Measurements from ENCODE around the gene SLC25A33.

DNA sequence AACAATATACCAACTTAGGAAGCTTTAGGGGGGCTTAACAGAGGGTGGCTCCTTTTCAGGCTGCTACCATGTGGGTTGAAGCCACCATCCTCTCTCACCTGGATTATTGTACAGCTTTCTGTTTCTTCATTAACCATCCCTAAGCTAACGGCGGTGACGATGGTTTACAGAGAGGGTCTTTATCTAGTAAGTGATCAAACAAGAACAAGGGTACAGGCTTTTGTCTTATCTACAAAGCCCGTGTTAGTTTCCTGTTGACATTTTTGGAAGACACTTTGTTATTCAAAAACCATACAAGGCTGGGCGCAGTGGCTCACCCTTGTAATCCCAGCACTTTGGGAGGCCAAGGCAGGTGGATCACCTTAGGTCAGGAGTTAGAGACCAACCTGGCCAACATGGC is 20.4 kb downstream of the SLC25A33 start:
- TF ChIP-seq, protein P1, sequence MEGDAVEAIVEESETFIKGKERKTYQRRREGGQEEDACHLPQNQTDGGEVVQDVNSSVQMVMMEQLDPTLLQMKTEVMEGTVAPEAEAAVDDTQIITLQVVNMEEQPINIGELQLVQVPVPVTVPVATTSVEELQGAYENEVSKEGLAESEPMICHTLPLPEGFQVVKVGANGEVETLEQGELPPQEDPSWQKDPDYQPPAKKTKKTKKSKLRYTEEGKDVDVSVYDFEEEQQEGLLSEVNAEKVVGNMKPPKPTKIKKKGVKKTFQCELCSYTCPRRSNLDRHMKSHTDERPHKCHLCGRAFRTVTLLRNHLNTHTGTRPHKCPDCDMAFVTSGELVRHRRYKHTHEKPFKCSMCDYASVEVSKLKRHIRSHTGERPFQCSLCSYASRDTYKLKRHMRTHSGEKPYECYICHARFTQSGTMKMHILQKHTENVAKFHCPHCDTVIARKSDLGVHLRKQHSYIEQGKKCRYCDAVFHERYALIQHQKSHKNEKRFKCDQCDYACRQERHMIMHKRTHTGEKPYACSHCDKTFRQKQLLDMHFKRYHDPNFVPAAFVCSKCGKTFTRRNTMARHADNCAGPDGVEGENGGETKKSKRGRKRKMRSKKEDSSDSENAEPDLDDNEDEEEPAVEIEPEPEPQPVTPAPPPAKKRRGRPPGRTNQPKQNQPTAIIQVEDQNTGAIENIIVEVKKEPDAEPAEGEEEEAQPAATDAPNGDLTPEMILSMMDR (IDR thresholded peaks at IDR 0.05): no peak
- TF ChIP-seq POLR2A (IDR thresholded peaks at IDR 0.05): no peak

Data from Peyer's patch (tissue), 4 donors.